ENCODE measurements around the gene ALDH5A1.

The ALDH5A1 gene

DNA sequence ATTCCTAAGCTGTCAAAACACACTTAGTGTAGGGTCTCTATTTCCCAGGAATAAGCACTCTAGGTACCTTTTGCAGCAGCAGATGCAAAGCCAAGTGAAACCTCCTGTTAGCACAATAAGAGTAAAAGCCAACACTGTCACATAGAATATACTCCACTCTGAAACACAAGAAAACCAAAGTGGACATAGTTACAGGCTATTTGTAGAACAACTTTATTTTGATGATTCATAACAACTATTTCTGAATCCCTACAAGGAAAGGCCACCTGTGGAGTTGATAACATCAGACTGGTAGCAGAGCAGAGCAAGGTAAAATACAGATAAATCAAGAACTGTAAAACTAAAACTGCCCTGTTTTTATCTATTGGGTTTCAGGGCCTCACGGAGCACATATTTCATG is 59.7 kb downstream of the ALDH5A1 start:
- TF ChIP-seq NFRKB (IDR thresholded peaks at IDR 0.05) (no peak), CTBP1 (IDR thresholded peaks at IDR 0.05; ENCODE audit: borderline replicate concordance) (no peak), ZNF384 (IDR thresholded peaks at IDR 0.05) (no peak), ARNT (IDR thresholded peaks at IDR 0.05) (no peak), SP1 (IDR thresholded peaks at IDR 0.05) (no peak), PKNOX1 (IDR thresholded peaks at IDR 0.05) (no peak), ELF4 (IDR thresholded peaks at IDR 0.05) (no peak), TARDBP (IDR thresholded peaks at IDR 0.05) (no peak), FOXA1 (IDR thresholded peaks at IDR 0.05) (no peak), BHLHE40 (IDR thresholded peaks at IDR 0.05; ENCODE audit: borderline replicate concordance) (no peak), FOXM1 (IDR thresholded peaks at IDR 0.05; ENCODE audit: borderline replicate concordance) (no peak), FOXK2 (IDR thresholded peaks at IDR 0.05) (no peak), L3MBTL2 (conservative IDR thresholded peaks at IDR 0.05) (no peak), LEF1 (IDR thresholded peaks at IDR 0.05; ENCODE audit: borderline replicate concordance) (no peak), SUZ12 (IDR thresholded peaks at IDR 0.05) (no peak), HDGF (IDR thresholded peaks at IDR 0.05; ENCODE audit: borderline replicate concordance) (no peak)
- CTCF ChIA-PET, result no interaction called here
- no peak for DNase-seq (ENCODE audit: extremely low spot score)
- POLR2A ChIA-PET, result no interaction called here

GRCh38 chr6:24558516-24558915 is 63.7 kb downstream of the ALDH5A1 start:
- CTCF ChIA-PET, result interaction anchor here (0.5 kb wide), 1 partner anchor 18 kb away, joined by 4 read pairs; no protein-coding TSS in a partner anchor
- TF ChIP-seq BHLHE40 (IDR thresholded peaks at IDR 0.05; ENCODE audit: borderline replicate concordance) (no peak), CTBP1 (IDR thresholded peaks at IDR 0.05; ENCODE audit: borderline replicate concordance) (no peak), L3MBTL2 (conservative IDR thresholded peaks at IDR 0.05) (no peak)
- DNase-seq (ENCODE audit: extremely low spot score), result no peak
- POLR2A ChIA-PET, result no interaction called here

- no peak for DNase-seq (ENCODE audit: extremely low spot score)
- TF ChIP-seq FOXM1 (IDR thresholded peaks at IDR 0.05; ENCODE audit: borderline replicate concordance) (no peak), FOXA1 (IDR thresholded peaks at IDR 0.05) (no peak), ARNT (IDR thresholded peaks at IDR 0.05) (no peak), HDGF (IDR thresholded peaks at IDR 0.05; ENCODE audit: borderline replicate concordance) (no peak), CTBP1 (IDR thresholded peaks at IDR 0.05; ENCODE audit: borderline replicate concordance) (no peak), FOXK2 (IDR thresholded peaks at IDR 0.05) (no peak), BHLHE40 (IDR thresholded peaks at IDR 0.05; ENCODE audit: borderline replicate concordance) (no peak), SUZ12 (IDR thresholded peaks at IDR 0.05) (no peak), PKNOX1 (IDR thresholded peaks at IDR 0.05) (no peak), LEF1 (IDR thresholded peaks at IDR 0.05; ENCODE audit: borderline replicate concordance) (no peak), ZNF384 (IDR thresholded peaks at IDR 0.05) (no peak), SP1 (IDR thresholded peaks at IDR 0.05) (no peak), TARDBP (IDR thresholded peaks at IDR 0.05) (no peak), NFRKB (IDR thresholded peaks at IDR 0.05) (no peak), L3MBTL2 (conservative IDR thresholded peaks at IDR 0.05) (no peak), ELF4 (IDR thresholded peaks at IDR 0.05) (no peak)
- ChIA-PET CTCF (interaction anchor here (0.8 to 1.3 kb wide), 2 partner anchors 14 to 17 kb away, joined by 3 to 5 read pairs; no protein-coding TSS in a partner anchor), POLR2A (no interaction called here)
Measured at GRCh38 chr6:24564081-24564480, 69.3 kb downstream of the ALDH5A1 start.

- DNase-seq (ENCODE audit: extremely low spot score), result no peak
- POLR2A ChIA-PET, result no interaction called here
- TF ChIP-seq SP1 (IDR thresholded peaks at IDR 0.05) (no peak), NFRKB (IDR thresholded peaks at IDR 0.05) (no peak), L3MBTL2 (conservative IDR thresholded peaks at IDR 0.05) (no peak), ZNF384 (IDR thresholded peaks at IDR 0.05) (no peak), ELF4 (IDR thresholded peaks at IDR 0.05) (no peak), FOXM1 (IDR thresholded peaks at IDR 0.05; ENCODE audit: borderline replicate concordance) (no peak)
- CTCF ChIA-PET, result interaction anchor here (0.6 to 1.3 kb wide), 2 partner anchors 16 to 139 kb away, joined by 3 to 5 read pairs; no protein-coding TSS in a partner anchor
Measured at GRCh38 chr6:24565196-24565595, 70.4 kb downstream of the ALDH5A1 start.

- no peak for DNase-seq (ENCODE audit: extremely low spot score)
- ChIA-PET POLR2A (no interaction called here), CTCF (interaction anchor here (0.6 kb wide), 2 partner anchors 23 to 51 kb away, joined by 3 to 4 read pairs; no protein-coding TSS in a partner anchor)
- TF ChIP-seq SP1 (IDR thresholded peaks at IDR 0.05), result no peak
- no peak for TF ChIP-seq TARDBP (IDR thresholded peaks at IDR 0.05)
- no peak for TF ChIP-seq ZNF384 (IDR thresholded peaks at IDR 0.05)
- no peak for TF ChIP-seq ARNT (IDR thresholded peaks at IDR 0.05)
- TF ChIP-seq NFRKB (IDR thresholded peaks at IDR 0.05), result no peak
Measured at GRCh38 chr6:24566020-24566767, 71.4 kb downstream of the ALDH5A1 start.

GRCh38 chr6:24568683-24569082 is 73.9 kb downstream of the ALDH5A1 start:
- POLR2A ChIA-PET, result no interaction called here
- CTCF ChIA-PET, result interaction anchor here (1.5 kb wide), 1 partner anchor 13 kb away, joined by 4 read pairs; no protein-coding TSS in a partner anchor
- DNase-seq (ENCODE audit: extremely low spot score), result no peak
- no peak for TF ChIP-seq CTBP1 (IDR thresholded peaks at IDR 0.05; ENCODE audit: borderline replicate concordance)
- no peak for TF ChIP-seq ELF4 (IDR thresholded peaks at IDR 0.05)
- TF ChIP-seq HDGF (IDR thresholded peaks at IDR 0.05; ENCODE audit: borderline replicate concordance), result no peak
- no peak for TF ChIP-seq SUZ12 (IDR thresholded peaks at IDR 0.05)
- TF ChIP-seq TARDBP (IDR thresholded peaks at IDR 0.05), result no peak
- TF ChIP-seq BHLHE40 (IDR thresholded peaks at IDR 0.05; ENCODE audit: borderline replicate concordance), result no peak
- TF ChIP-seq FOXM1 (IDR thresholded peaks at IDR 0.05; ENCODE audit: borderline replicate concordance), result no peak
- TF ChIP-seq LEF1 (IDR thresholded peaks at IDR 0.05; ENCODE audit: borderline replicate concordance), result no peak
- TF ChIP-seq NFRKB (IDR thresholded peaks at IDR 0.05), result no peak
- no peak for TF ChIP-seq ARNT (IDR thresholded peaks at IDR 0.05)
- no peak for TF ChIP-seq FOXK2 (IDR thresholded peaks at IDR 0.05)
- no peak for TF ChIP-seq L3MBTL2 (conservative IDR thresholded peaks at IDR 0.05)
- no peak for TF ChIP-seq FOXA1 (IDR thresholded peaks at IDR 0.05)
